ENCODE data around the gene LMTK3. TPM values are rescaled to one million over a fixed set of nuclear protein-coding genes. Genes with fewer than 3 reads are reported as not detected.

The LMTK3 gene, protein sequence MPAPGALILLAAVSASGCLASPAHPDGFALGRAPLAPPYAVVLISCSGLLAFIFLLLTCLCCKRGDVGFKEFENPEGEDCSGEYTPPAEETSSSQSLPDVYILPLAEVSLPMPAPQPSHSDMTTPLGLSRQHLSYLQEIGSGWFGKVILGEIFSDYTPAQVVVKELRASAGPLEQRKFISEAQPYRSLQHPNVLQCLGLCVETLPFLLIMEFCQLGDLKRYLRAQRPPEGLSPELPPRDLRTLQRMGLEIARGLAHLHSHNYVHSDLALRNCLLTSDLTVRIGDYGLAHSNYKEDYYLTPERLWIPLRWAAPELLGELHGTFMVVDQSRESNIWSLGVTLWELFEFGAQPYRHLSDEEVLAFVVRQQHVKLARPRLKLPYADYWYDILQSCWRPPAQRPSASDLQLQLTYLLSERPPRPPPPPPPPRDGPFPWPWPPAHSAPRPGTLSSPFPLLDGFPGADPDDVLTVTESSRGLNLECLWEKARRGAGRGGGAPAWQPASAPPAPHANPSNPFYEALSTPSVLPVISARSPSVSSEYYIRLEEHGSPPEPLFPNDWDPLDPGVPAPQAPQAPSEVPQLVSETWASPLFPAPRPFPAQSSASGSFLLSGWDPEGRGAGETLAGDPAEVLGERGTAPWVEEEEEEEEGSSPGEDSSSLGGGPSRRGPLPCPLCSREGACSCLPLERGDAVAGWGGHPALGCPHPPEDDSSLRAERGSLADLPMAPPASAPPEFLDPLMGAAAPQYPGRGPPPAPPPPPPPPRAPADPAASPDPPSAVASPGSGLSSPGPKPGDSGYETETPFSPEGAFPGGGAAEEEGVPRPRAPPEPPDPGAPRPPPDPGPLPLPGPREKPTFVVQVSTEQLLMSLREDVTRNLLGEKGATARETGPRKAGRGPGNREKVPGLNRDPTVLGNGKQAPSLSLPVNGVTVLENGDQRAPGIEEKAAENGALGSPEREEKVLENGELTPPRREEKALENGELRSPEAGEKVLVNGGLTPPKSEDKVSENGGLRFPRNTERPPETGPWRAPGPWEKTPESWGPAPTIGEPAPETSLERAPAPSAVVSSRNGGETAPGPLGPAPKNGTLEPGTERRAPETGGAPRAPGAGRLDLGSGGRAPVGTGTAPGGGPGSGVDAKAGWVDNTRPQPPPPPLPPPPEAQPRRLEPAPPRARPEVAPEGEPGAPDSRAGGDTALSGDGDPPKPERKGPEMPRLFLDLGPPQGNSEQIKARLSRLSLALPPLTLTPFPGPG (N-terminal part only)
- total RNA-seq = 2.3 and 2.9 TPM in 2 replicates

- Histone ChIP-seq H3K36me3 (ENCODE audit: control insufficient read depth, insufficient read depth, low read length) (no peaks in the 10 kb centered on the region), H3K4me3 (ENCODE audit: low read depth, low read length) (no peak within 1 kb of the TSS), H3K27me3 (ENCODE audit: control insufficient read depth, insufficient read depth, low read length) (peaks cover 38% of the 10 kb centered on the region)
- no peak for DNase-seq (ENCODE audit: low read depth)
- TF ChIP-seq CTCF (IDR thresholded peaks at IDR 0.05; ENCODE audit: insufficient read depth, low read length, poor library complexity, severe bottlenecking) = no peak
Measured at GRCh38 chr19:48511800-48512503, at the start of gene LMTK3. TSS of gene LMTK3 (minus strand) at chr19:48511835. CDS start at chr19:48511576, 259 bp downstream.

DNA sequence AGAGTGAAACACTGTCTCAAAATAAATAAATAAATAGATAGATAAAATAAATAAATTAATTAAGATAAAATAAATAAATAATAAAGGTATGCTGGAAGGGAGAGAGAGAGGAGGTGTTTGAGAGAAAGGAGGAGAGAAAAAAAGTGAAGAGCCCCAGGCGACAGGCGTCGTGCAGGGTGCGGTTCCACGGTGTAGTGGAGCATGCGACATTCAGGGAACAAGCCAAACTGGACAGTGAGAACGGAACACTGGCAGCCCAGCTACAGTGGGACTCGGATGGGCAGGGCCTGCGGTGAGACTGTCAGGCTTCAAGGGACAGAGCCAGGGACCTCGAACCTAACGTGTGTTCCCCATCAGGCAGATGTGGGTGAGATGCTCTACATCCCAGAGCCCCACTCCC is 49.8 kb upstream of the LMTK3 start:
- no peaks in the 10 kb centered on the region for H3K27me3 ChIP-seq (ENCODE audit: control insufficient read depth, insufficient read depth, low read length)
- TF ChIP-seq CTCF (IDR thresholded peaks at IDR 0.05; ENCODE audit: insufficient read depth, low read length, poor library complexity, severe bottlenecking) = no peak
- no peaks in the 10 kb centered on the region for H3K36me3 ChIP-seq (ENCODE audit: control insufficient read depth, insufficient read depth, low read length)
- no peak for DNase-seq (ENCODE audit: low read depth)
- H3K4me3 ChIP-seq (ENCODE audit: low read depth, low read length) = no peak overlapping the region

- Histone ChIP-seq H3K27me3 (ENCODE audit: control insufficient read depth, insufficient read depth, low read length) (no peaks in the 10 kb centered on the region), H3K4me3 (ENCODE audit: low read depth, low read length) (no peak overlapping the region), H3K36me3 (ENCODE audit: control insufficient read depth, insufficient read depth, low read length) (no peaks in the 10 kb centered on the region)
- DNase-seq (ENCODE audit: low read depth) = no peak
- TF ChIP-seq CTCF (IDR thresholded peaks at IDR 0.05; ENCODE audit: insufficient read depth, low read length, poor library complexity, severe bottlenecking) = no peak
Measured at GRCh38 chr19:48560095-48560530, 48.5 kb upstream of the LMTK3 start.

DNA sequence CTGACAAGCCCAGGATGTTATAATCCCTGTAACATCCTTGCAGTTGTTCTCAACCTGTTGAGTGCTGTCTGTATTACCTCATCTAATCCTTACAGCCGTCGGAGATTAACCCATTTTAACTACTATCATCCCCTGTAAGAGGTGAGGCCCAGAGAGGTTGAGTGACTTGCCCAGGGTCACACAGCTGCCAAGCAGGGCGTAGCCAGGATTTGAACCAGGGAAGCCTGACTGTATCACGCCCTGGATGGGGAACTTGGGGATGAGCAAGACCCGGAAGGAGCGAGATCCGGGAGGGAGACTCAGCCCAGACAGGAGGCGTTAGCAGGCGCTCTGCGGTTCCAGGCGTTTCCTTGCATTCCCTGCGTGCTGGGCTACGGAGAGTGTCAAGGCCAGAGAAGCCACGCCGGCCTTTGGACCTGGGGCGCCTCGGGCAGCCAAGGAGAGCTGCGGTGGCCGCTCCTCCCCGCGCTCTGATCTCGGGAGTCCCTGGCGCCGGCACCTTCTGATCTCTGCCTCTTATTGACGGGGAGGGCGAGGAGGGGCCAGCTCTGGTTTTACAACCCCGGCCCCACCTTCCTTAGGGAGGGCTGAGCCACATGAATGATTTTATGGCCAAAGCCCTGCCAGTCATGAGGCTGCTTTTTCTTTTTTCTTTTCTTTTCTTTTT is 46.5 kb upstream of the LMTK3 start:
- H3K36me3 ChIP-seq (ENCODE audit: control insufficient read depth, insufficient read depth, low read length) = no peaks in the 10 kb centered on the region
- no peak for DNase-seq (ENCODE audit: low read depth)
- TF ChIP-seq CTCF (IDR thresholded peaks at IDR 0.05; ENCODE audit: insufficient read depth, low read length, poor library complexity, severe bottlenecking) = no peak
- H3K27me3 ChIP-seq (ENCODE audit: control insufficient read depth, insufficient read depth, low read length) = no peaks in the 10 kb centered on the region
- H3K4me3 ChIP-seq (ENCODE audit: low read depth, low read length) = no peak overlapping the region

DNA sequence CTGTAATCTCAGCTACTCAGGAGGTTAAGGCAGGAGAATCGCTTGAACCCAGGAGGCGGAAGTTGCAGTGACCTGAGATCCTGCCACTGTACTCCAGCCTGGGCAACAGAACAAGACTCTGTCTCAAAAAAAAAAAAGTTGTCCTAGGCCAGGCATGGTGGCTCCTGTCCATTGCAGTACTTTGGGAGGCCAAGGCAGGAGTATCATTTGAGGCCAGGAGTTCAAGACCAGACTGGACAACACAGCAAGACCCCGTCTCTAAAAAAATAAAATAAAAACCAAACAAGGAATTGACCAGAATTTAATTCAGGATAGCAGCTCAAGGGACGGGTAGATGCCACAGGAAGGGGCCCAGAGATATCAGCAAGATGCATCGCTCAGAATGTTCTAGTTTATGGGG is 45.2 kb upstream of the LMTK3 start:
- H3K36me3 ChIP-seq (ENCODE audit: control insufficient read depth, insufficient read depth, low read length) = no peaks in the 10 kb centered on the region
- DNase-seq (ENCODE audit: low read depth) = no peak
- no peaks in the 10 kb centered on the region for H3K27me3 ChIP-seq (ENCODE audit: control insufficient read depth, insufficient read depth, low read length)
- H3K4me3 ChIP-seq (ENCODE audit: low read depth, low read length) = no peak overlapping the region
- TF ChIP-seq CTCF (IDR thresholded peaks at IDR 0.05; ENCODE audit: insufficient read depth, low read length, poor library complexity, severe bottlenecking) = no peak
